NOMO-1 treated with DMSO at 0.1 percent for 48 hours (cell line): Measurements from ENCODE around the gene SHQ1.
"Not testable (repeated sequence)": the region's sequence is repeated elsewhere in the genome, so short reads cannot be mapped to it uniquely, and the experiment has no call there.

Experiments used
- DNase-seq: peaks from one replicate; lab custom pipeline; 2025; ENCODE audit not compliant: unreplicated experiment; lab: John Stamatoyannopoulos, UW

The SHQ1 gene

GRCh38 chr3:72721683-72722381, 126.4 kb downstream of the SHQ1 start:
- DNase-seq: no peak

GRCh38 chr3:72720566-72720965, 127.7 kb downstream of the SHQ1 start:
- DNase-seq: no peak

GRCh38 chr3:72719137-72719536, 129.1 kb downstream of the SHQ1 start:
- no peak for DNase-seq

GRCh38 chr3:72714135-72714534, 134.1 kb downstream of the SHQ1 start:
- not testable (repeated sequence) for DNase-seq

- DNase-seq: not testable (repeated sequence)
Observed at GRCh38 chr3:72710471-72710870, 137.8 kb downstream of the SHQ1 start.

- no peak for DNase-seq
Observed at GRCh38 chr3:72708441-72708840, 139.8 kb downstream of the SHQ1 start.

GRCh38 chr3:72702997-72703396, 145.2 kb downstream of the SHQ1 start:
- DNase-seq: no peak

GRCh38 chr3:72702390-72702789, 145.9 kb downstream of the SHQ1 start:
- no peak for DNase-seq

- DNase-seq: no peak
Observed at GRCh38 chr3:72700106-72700505, 148.1 kb downstream of the SHQ1 start.

GRCh38 chr3:72699631-72700030, 148.6 kb downstream of the SHQ1 start:
- DNase-seq: no peak
